IPS DF 6.9 (cell line): ENCODE data around the gene DLGAP1.
A peak's percentile ranks its signal among the peaks of the same experiment; 100 is the strongest.

ENCODE experiments used
- DNase-seq: peaks from one replicate; pipeline ENCODE4 v3.0.0-alpha.2; 2013; ENCODE audit warnings: low read depth, low spot score
- H3K27ac ChIP-seq: one replicate; pipeline ENCODE4 v1.5.1; 2013; ENCODE audit warnings: low read length, control low read depth
- H3K27me3 ChIP-seq: 2 replicates; pipeline ENCODE4 v1.6.1; 2013; ENCODE audit warnings: mild to moderate bottlenecking, low read length; ENCODE audit not compliant: control insufficient read depth, insufficient read depth
- H3K36me3 ChIP-seq: 2 replicates; pipeline ENCODE4 v1.6.1; 2013; ENCODE audit warnings: low read length; ENCODE audit not compliant: control insufficient read depth, insufficient read depth
- H3K4me1 ChIP-seq: 2 replicates; pipeline ENCODE4 v1.6.1; 2013; ENCODE audit warnings: low read length; ENCODE audit not compliant: control insufficient read depth, insufficient read depth
- H3K4me3 ChIP-seq: 2 replicates; pipeline ENCODE4 v1.5.1; 2013; ENCODE audit warnings: mild to moderate bottlenecking, low read length
- H3K9me3 ChIP-seq: 2 replicates; pipeline ENCODE4 v1.6.1; 2013; ENCODE audit warnings: low read length, inconsistent platforms; ENCODE audit not compliant: control insufficient read depth, insufficient read depth
- WGBS: extraction: QIAGEN DNeasy Blood & Tissue Kit; methylation state at CpG from one replicate; pipeline ENCODE4 v1.1.7; 2013; ENCODE audit warnings: mixed read lengths, missing lambda C conversion rate; ENCODE audit not compliant: insufficient read length, insufficient coverage; 5-methylcytosine and 5-hydroxymethylcytosine counted together

DLGAP1 gene

DNA sequence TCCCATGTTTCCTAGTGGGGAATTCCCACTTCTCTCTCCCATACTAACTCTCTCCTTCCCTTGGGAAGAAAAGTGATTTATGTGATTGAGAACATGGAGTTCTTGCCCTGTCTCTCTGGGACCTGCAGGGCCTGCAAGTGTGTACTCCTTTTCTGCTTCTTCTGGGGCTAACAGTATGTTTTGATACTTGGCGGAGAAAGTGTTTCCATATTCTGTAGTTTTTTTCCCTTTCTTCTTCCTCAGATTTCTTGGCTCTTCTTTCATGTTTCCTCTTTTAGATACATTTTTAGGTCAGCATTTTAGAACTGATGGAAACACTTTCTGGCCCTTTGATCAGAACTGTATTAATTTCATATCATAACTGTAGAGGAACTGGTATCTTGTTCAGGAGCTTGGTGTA is 352.2 kb downstream of the DLGAP1 start:
- WGBS, result no CpG with 5 or more reads among the region's 1 CpG

DNA sequence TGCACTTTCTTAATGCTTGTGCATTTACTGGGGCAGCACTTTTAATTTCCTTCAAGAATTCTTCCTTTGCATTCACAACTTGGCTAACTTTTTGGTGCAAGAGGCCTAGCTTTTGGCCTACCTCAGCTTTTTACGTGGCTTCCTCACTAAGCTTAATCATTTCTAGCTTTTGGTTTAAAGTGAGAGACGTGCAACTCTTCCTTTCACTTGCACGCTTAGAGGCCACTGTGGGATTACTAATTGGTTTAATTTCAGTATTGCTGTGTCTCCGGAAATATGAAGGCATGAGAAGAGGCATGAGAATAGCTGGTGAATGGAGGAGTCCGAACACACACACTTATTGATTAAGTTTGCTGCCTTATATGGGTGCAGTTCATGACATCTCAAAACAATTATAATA is 354.1 kb downstream of the DLGAP1 start:
- no peaks in the 10 kb centered on the region for H3K27me3 ChIP-seq
- no peaks in the 10 kb centered on the region for H3K9me3 ChIP-seq
- DNase-seq, result no peak
- no CpG with 5 or more reads among the region's 5 CpGs for whole genome bisulfite sequencing
- H3K4me3 ChIP-seq, result no peak overlapping the region
- no peaks in the 10 kb centered on the region for H3K36me3 ChIP-seq
- no peaks in the 10 kb centered on the region for H3K4me1 ChIP-seq
- H3K27ac ChIP-seq, result no peak overlapping the region

More for the DNA sequence above, 352.2 kb downstream of the DLGAP1 start:
- Histone ChIP-seq H3K36me3 (no peaks in the 10 kb centered on the region), H3K4me3 (no peak overlapping the region), H3K27me3 (no peaks in the 10 kb centered on the region), H3K4me1 (peaks cover 4% of the 10 kb centered on the region; the same call in 1 of the 2 replicates), H3K9me3 (no peaks in the 10 kb centered on the region), H3K27ac (no peak overlapping the region)
- no peak for DNase-seq

DNA sequence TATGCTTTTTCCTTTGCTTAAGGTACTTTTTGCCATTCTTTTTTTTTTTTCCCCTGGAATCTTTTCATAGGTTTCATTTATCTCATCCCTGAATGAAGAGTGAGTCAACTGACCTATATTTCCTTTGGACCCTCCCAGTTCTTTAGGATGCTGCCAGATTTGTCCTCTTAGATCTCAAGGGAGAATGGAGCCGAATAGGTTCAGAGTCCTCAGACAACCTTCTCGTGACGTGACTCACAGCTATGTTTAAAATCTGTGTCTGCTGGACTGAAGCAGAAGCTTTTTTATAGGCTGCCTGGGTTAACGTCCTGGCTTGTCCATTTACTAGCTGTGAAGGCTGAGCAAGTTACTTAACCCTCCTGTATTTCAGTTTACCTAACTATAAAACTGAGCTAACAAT is 358.6 kb downstream of the DLGAP1 start:
- H3K36me3 ChIP-seq, result no peaks in the 10 kb centered on the region
- H3K27ac ChIP-seq, result no peak overlapping the region
- H3K27me3 ChIP-seq, result no peaks in the 10 kb centered on the region
- no peak for DNase-seq
- no peaks in the 10 kb centered on the region for H3K9me3 ChIP-seq
- no CpG with 5 or more reads among the region's 4 CpGs for WGBS
- no peaks in the 10 kb centered on the region for H3K4me1 ChIP-seq
- no peak overlapping the region for H3K4me3 ChIP-seq

DNA sequence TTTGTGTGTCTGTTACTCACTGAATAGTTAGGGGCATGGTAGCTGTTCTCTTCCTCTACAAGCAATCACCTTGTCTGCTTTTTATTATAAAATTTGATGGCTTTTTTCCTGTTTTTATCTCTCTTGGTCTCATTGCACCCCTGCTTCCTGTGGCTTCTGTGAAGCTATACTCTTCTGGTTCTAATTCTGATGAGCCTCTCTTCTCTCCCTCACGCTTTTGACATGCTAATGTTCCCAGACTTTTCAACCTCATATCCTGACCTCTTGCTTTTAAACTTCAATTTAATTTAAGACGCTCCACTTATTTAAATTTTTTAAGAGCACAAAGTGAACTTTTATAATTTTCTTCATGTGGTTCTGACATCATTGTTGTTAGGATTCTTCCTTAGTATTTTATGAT is 361.4 kb downstream of the DLGAP1 start:
- Histone ChIP-seq H3K27ac (no peak overlapping the region), H3K9me3 (no peaks in the 10 kb centered on the region), H3K4me3 (no peak overlapping the region), H3K4me1 (no peaks in the 10 kb centered on the region), H3K27me3 (no peaks in the 10 kb centered on the region), H3K36me3 (no peaks in the 10 kb centered on the region)
- no peak for DNase-seq
- WGBS, result no CpG with 5 or more reads among the region's 2 CpGs

DNA sequence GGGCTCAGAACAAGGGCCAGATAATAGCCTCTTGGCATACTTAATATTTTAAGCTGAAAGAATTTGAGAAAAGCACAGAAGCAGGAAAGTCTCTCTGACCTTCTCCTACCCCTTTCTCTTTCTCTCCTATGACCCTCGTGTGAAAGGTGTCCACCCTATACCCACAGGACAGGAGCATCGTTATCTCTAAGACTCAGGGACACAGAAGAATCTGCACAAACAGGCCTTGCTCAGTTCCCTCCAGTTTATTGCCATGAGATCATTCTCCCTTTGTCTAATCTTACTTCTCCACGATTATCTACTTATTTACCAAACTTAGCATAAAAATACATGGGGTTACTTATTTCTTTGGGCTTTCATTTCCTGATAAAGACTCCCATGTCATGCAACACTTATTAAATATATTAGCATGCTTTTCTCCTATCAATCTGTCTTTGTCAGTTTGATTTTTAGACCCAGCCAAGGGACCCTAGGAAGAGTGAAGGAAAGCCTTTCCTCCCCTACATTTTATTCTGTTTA is 370.7 kb downstream of the DLGAP1 start:
- H3K27ac ChIP-seq, result no peak overlapping the region
- no peaks in the 10 kb centered on the region; the same call in 1 of the 2 replicates for H3K4me1 ChIP-seq
- no peak overlapping the region for H3K4me3 ChIP-seq
- H3K36me3 ChIP-seq, result no peaks in the 10 kb centered on the region
- DNase-seq, result no peak
- no peaks in the 10 kb centered on the region for H3K9me3 ChIP-seq
- no peaks in the 10 kb centered on the region for H3K27me3 ChIP-seq
- WGBS, result no CpG with 5 or more reads among the region's 3 CpGs

DNA sequence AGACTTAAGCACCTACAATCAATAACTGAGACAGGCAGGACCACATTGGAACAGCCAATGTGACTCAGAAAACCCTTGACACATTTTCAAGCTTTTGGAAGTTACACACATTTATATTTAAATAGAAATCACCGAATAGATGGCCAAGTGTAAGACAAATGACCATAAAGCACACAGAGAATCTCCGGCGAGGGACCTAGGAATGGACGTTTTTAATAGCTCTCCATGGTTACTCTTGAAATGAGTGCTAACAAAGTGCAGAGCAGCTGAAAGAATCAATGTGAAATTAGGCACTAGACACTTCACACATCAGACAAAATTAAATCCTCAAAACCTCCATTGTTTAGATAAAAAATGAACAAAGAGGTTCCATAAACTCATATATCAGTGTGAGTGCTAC is 376.9 kb downstream of the DLGAP1 start:
- no peak for DNase-seq
- Histone ChIP-seq H3K27ac (no peak overlapping the region), H3K4me3 (no peak overlapping the region), H3K9me3 (no peaks in the 10 kb centered on the region), H3K27me3 (no peaks in the 10 kb centered on the region), H3K36me3 (no peaks in the 10 kb centered on the region), H3K4me1 (no peaks in the 10 kb centered on the region)
- WGBS, result no CpG with 5 or more reads among the region's 4 CpGs

DNA sequence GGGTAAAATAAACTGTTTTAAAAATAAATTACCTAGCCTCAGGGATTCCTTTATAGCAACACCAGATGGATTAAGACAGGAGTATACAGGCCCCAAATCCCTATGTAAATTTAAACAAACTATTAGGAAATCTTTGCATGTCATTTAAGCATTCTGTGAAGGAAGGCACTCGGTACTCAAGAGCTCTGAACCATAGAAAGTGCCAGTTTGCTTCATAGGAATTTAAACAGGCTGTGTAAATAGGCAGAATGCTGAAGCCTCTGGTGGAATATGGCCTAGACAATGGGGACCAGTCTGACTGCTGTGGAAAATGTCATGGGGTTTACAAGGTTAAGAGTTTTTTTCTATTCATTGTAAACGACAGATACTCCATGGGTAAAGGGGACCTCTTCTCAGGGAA is 377.4 kb downstream of the DLGAP1 start:
- Histone ChIP-seq H3K9me3 (no peaks in the 10 kb centered on the region), H3K4me1 (no peaks in the 10 kb centered on the region), H3K36me3 (no peaks in the 10 kb centered on the region), H3K27ac (no peak overlapping the region), H3K27me3 (no peaks in the 10 kb centered on the region), H3K4me3 (no peak overlapping the region)
- DNase-seq, result no peak
- no CpG with 5 or more reads among the region's 2 CpGs for WGBS

DNA sequence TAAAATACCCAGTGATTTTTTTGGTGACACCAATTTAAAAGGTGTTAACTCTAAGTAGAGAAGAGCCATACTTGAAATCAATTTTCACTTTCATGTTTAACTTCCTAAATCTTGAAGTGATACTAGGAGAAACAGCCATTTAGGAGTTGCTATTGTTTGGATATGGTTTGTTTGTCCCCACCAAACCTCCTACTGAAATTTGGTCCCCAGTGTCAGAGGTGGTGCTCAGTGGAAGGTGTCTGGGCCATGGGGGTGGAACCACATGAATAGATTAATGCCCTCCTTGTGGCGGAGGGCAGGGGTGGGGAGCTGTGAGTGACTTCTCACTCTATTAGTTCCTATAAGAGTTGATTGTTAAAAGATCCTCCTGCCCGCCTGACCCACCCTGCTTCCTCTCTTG is 377.9 kb downstream of the DLGAP1 start:
- no CpG with 5 or more reads among the region's 2 CpGs for whole genome bisulfite sequencing
- no peaks in the 10 kb centered on the region for H3K36me3 ChIP-seq
- DNase-seq, result no peak
- H3K4me3 ChIP-seq, result no peak overlapping the region
- H3K9me3 ChIP-seq, result no peaks in the 10 kb centered on the region
- H3K27me3 ChIP-seq, result no peaks in the 10 kb centered on the region
- H3K27ac ChIP-seq, result no peak overlapping the region
- no peaks in the 10 kb centered on the region for H3K4me1 ChIP-seq

DNA sequence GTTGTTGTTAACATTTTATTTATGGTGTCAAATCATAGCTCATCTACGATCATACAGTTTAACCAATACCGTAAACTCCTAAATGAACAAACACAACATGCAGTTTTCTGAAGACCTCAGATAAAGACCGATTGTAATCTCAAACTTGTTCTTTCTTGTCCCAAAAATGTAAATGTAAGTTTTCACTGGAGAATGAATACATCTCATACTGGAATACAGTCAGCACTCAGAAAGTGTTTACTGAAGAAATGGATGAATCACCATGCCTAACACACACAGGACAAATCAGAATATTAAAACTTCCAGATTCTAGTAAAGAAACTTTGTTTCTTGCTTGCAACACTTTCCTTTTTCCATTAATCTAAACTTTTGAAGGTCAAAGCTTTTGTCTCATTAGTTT is 380.5 kb downstream of the DLGAP1 start:
- DNase-seq, result no peak
- Histone ChIP-seq H3K9me3 (no peaks in the 10 kb centered on the region), H3K4me1 (no peaks in the 10 kb centered on the region), H3K27me3 (no peaks in the 10 kb centered on the region), H3K27ac (no peak overlapping the region), H3K36me3 (no peaks in the 10 kb centered on the region), H3K4me3 (no peak overlapping the region)
- no CpG with 5 or more reads among the region's 3 CpGs for WGBS

DNA sequence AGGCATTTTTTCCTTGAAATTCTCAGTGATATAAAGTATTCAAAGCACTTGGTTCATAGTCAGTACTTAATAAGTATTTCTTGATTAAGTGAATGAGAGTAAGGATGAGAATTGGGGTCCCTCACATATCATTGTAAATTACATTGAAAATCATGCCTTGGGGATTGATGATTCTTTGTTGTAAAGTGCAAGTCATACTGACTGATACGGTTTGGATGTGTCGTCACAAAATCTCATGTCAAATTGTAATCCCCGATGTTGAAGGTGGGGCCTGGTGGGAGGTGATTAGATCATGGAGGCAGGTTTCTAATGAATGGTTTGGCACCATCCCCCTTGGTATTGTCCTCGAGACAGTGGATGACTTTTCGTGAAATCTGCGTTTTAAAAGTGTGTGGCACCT is 385.9 kb downstream of the DLGAP1 start:
- H3K36me3 ChIP-seq, result no peaks in the 10 kb centered on the region
- H3K27me3 ChIP-seq, result no peaks in the 10 kb centered on the region
- H3K4me1 ChIP-seq, result no peaks in the 10 kb centered on the region
- H3K4me3 ChIP-seq, result no peak overlapping the region
- no peaks in the 10 kb centered on the region for H3K9me3 ChIP-seq
- H3K27ac ChIP-seq, result no peak overlapping the region
- no CpG with 5 or more reads among the region's 6 CpGs for WGBS
- no peak for DNase-seq

DNA sequence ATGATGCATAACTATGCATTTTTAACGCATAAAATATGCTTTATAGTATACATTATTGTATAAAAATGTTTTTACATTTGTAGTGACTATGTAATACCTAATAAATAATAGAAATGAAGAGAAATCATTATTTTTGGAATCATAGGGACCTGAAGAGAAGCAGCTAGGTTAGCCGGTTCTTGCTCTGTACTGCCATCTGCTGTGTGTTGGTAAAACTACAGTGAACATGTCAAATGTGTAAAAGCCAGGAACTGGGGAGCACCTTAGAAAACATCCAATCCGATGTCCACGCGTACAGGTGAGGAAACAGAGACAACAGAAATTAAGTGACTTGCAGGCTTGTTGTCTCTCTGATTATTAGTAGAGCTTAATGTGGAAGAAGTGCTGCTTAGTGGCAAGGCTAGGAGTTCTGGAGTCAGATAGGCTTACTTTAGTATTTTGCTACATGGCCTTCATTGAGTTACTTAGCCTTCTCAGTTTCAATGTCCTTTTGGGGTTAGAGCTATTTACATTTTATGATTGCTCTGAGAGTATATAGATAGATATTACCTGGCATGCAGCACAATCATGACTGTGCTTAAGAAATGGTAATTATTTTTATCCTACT is 386.5 kb downstream of the DLGAP1 start:
- peak; percentile 78 for DNase-seq
- Histone ChIP-seq H3K9me3 (no peaks in the 10 kb centered on the region), H3K27ac (no peak overlapping the region), H3K4me1 (no peaks in the 10 kb centered on the region), H3K4me3 (no peak overlapping the region), H3K36me3 (no peaks in the 10 kb centered on the region), H3K27me3 (no peaks in the 10 kb centered on the region)
- no CpG with 5 or more reads among the region's 5 CpGs for WGBS
